ACC112 (cell line): ENCODE measurements around the gene C17orf100.
"Not testable (repeated sequence)": the region's sequence is repeated elsewhere in the genome, so short reads cannot be mapped to it uniquely, and the experiment has no call there.

Source experiments
- H2AFZ ChIP-seq: fragments of 200-600 bp; sonication (generic); one replicate; pipeline ENCODE4 v1.6.0; 2017; ENCODE audit warnings: antibody characterized with exemption, low read length; ENCODE audit not compliant: unreplicated experiment
- H3K27ac ChIP-seq: fragments of 200-600 bp; sonication (generic); 2 replicates; pipeline ENCODE4 v1.5.1; 2014; ENCODE audit warnings: low read depth, mild to moderate bottlenecking, antibody characterized with exemption, low read length, moderate library complexity
- H3K27me3 ChIP-seq: fragments of 200-600 bp; sonication (generic); 2 replicates; pipeline ENCODE4 v1.6.1; 2014; ENCODE audit warnings: mild to moderate bottlenecking, antibody characterized with exemption, low read length, moderate library complexity, mixed read lengths; ENCODE audit not compliant: insufficient read depth
- H3K36me3 ChIP-seq: fragments of 200-600 bp; sonication (generic); 2 replicates; pipeline ENCODE4 v1.6.1; 2016; ENCODE audit warnings: mild to moderate bottlenecking, antibody characterized with exemption, low read length, moderate library complexity, mixed read lengths; ENCODE audit not compliant: insufficient read depth
- H3K4me1 ChIP-seq: fragments of 200-600 bp; sonication (generic); one replicate; pipeline ENCODE4 v1.6.1; 2016; ENCODE audit warnings: low read length, mixed read lengths; ENCODE audit not compliant: insufficient read depth, unreplicated experiment, control insufficient read depth
- H3K4me3 ChIP-seq: fragments of 200-600 bp; sonication (generic); 2 replicates; pipeline ENCODE4 v1.5.1; 2014; ENCODE audit warnings: mild to moderate bottlenecking, low read depth, low read length
- H3K79me2 ChIP-seq: fragments of 200-600 bp; sonication (generic); one replicate; pipeline ENCODE4 v1.6.0; 2016; ENCODE audit warnings: low read length; ENCODE audit not compliant: control insufficient read depth, unreplicated experiment, insufficient read depth

The C17orf100 gene

DNA sequence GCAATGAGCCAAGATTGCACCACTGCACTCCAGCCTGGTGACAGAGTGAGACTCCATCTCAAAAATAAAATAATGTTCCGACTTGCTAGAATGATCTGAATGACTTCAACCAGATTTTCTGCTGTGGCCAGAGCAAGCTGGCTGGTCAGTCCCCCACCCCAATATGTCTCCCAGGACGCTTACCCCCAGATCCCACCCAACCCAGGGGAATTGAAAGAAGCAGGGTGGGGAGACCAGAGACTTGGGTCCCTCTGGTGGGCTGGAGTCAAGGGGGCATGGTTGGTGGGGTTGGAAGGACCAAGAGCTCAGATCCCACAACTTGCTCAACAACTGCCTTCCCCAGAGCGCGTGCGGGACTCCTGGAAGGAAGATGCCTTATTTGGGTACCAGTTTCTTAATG lies 6.8 kb downstream of the C17orf100 start:
- Histone ChIP-seq H3K27me3 (peaks cover 39% of the 10 kb centered on the region), H3K4me1 (peaks cover 12% of the 10 kb centered on the region)
- H2AFZ ChIP-seq, result not testable (repeated sequence)

DNA sequence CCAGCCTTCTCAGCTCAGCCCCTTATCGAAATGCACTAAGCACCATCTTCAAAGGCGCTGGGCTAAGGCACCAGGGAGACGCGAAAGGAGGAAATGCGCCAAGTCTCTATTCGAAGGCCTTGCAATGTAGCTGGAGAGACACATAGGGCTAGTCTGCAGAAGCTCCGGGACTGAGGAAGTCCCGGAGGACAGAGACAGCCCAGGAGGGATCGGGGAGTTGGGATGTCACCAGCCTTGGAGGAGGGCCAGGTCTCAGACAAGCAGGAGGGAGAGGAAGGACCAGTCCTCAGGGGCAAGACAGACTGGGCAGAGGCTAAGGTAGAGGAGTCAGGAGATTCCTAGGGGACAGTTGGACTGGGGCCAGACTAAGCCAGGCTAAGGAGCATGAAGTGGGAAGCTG lies 8.5 kb downstream of the C17orf100 start:
- peaks cover 6% of the 10 kb centered on the region for H3K4me1 ChIP-seq
- H2AFZ ChIP-seq, result no peak overlapping the region
- peaks cover 33% of the 10 kb centered on the region for H3K27me3 ChIP-seq
- H3K27ac ChIP-seq, result no peak overlapping the region
- H3K79me2 ChIP-seq, result no peaks in the 10 kb centered on the region
- H3K36me3 ChIP-seq, result no peaks in the 10 kb centered on the region
- H3K4me3 ChIP-seq, result no peak overlapping the region

More for the DNA sequence above, 6.8 kb downstream of the C17orf100 start:
- not testable (repeated sequence) for H3K27ac ChIP-seq, H3K79me2 ChIP-seq, H3K36me3 ChIP-seq, H3K4me3 ChIP-seq

DNA sequence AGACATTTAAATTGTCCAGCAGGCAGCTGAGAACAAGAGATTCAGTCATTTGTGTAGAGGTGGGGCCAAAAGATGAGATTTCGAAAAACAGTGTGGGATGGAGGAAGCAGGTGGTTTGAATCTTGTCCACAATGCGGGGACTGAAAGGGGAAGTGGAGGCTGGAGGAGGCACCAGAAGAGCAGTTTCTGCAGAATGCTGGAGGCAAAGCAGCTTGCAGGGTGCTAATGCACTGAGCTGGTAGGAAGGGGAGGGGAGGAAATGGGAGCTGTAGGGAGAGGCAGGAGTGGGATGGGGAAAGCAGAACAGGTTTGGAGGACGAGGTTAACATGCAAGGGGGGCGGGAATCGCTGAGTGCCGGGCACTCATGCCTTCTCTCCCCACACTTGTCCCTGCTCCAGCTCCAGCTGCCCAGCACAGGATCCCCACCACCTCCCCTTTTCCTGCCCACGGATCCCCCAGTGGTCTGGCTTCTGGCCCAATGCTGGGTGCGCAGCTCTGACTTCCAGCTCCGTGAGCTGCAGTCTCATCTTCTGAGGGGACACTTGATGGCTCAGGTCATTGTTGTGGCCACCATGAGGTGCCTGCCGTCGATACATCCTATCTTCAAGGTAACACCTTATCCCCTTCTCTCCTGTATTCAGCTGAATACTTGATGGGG lies 9.4 kb downstream of the C17orf100 start:
- H3K27ac ChIP-seq, result no peak overlapping the region
- peaks cover 27% of the 10 kb centered on the region for H3K27me3 ChIP-seq
- no peaks in the 10 kb centered on the region for H3K79me2 ChIP-seq
- no peaks in the 10 kb centered on the region for H3K36me3 ChIP-seq
- no peak overlapping the region for H3K4me3 ChIP-seq
- no peaks in the 10 kb centered on the region for H3K4me1 ChIP-seq
- no peak overlapping the region for H2AFZ ChIP-seq

DNA sequence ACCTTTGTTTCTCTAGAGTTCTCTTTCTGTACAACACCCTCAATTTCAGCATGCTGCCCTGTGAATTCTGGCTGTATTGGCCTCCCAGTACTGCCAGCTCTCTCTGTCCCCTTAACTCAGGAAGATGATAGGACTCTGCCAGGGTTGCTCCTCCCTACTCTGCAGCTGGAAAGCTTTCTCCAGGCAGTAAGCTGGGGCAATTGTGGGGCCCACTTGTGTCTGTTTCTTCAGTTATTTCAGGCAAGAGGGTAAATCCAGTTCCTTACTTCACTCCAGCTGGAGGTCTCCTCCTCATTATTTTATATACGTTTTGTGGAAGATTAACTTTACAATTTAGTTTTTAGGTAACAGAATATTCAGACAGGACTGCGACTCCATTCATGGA lies 9.9 kb downstream of the C17orf100 start:
- no peak overlapping the region for H2AFZ ChIP-seq
- peaks cover 27% of the 10 kb centered on the region for H3K27me3 ChIP-seq
- no peaks in the 10 kb centered on the region for H3K79me2 ChIP-seq
- H3K4me1 ChIP-seq, result no peaks in the 10 kb centered on the region
- no peaks in the 10 kb centered on the region for H3K36me3 ChIP-seq
- H3K27ac ChIP-seq, result no peak overlapping the region
- no peak overlapping the region for H3K4me3 ChIP-seq

DNA sequence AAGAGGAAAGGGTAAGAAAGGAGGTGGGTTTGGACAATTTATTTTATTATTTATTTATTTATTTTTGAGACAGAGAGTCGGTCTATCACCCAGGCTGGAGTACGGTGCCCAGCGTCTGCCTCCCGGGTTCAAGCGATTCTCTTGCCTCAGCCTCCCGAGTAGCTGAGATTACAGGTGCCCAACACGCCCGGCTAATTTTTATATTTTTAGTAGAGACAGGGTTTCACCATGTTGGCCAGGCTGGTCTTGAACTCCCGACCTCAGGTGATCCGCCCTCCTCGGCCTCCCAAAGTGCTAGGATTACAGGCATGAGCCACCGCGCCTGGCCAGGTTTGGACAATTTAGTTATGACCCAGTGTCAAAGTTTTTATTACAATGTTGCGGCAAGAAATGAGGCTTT lies 11.6 kb downstream of the C17orf100 start:
- not testable (repeated sequence) for H3K27ac ChIP-seq, H2AFZ ChIP-seq, H3K4me3 ChIP-seq, H3K36me3 ChIP-seq, H3K4me1 ChIP-seq, H3K79me2 ChIP-seq
- peaks cover 22% of the 10 kb centered on the region for H3K27me3 ChIP-seq

DNA sequence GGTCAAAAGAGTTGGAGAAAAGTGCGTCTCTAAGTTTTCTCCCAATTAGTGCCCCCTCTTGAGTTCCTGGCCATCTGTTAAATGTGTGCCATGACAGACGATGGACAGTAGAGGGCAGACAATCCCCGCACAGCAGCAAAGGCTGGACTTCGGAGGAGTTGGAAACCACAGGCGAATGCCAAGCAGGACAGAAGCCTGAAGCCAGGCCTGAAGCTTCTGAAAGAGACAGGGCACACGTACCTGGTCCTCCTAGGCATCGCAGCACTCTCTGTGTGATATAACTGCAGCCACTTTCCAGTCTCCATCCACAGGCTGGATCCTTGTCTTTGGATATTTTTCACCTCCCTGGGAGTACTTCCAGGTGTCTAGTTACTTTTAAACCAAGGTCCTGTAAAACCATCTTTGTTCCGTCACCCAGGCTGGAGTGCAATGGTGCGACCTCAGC lies 14.5 kb downstream of the C17orf100 start:
- no peaks in the 10 kb centered on the region for H3K79me2 ChIP-seq
- H3K27me3 ChIP-seq, result peaks cover 20% of the 10 kb centered on the region
- no peaks in the 10 kb centered on the region for H3K4me1 ChIP-seq
- H3K27ac ChIP-seq, result no peak overlapping the region
- H3K4me3 ChIP-seq, result no peak overlapping the region
- H3K36me3 ChIP-seq, result no peaks in the 10 kb centered on the region
- no peak overlapping the region for H2AFZ ChIP-seq

DNA sequence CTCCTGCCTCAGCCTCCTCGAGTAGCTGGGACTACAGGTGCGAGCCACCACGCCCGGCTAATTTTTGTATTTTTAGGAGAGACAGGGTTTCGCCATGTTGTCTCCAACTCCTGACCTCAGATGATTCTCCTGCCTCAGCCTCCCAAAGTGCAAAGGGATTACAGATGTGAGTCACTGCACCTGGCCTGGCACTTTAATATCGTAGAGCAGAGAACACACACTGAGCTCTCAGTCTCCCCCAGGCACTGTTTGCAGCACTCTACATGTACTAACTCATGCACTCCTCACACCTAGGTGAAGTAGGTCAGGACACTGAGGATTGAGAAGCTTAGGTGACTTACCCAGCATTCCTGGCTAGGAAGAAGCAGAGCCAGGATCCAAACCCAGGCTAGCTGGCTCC lies 15.0 kb downstream of the C17orf100 start:
- H3K36me3 ChIP-seq, result no peaks in the 10 kb centered on the region
- no peaks in the 10 kb centered on the region for H3K4me1 ChIP-seq
- no peak overlapping the region for H3K27ac ChIP-seq
- H3K79me2 ChIP-seq, result no peaks in the 10 kb centered on the region
- no peak overlapping the region for H3K4me3 ChIP-seq
- no peak overlapping the region for H2AFZ ChIP-seq
- H3K27me3 ChIP-seq, result peaks cover 21% of the 10 kb centered on the region

DNA sequence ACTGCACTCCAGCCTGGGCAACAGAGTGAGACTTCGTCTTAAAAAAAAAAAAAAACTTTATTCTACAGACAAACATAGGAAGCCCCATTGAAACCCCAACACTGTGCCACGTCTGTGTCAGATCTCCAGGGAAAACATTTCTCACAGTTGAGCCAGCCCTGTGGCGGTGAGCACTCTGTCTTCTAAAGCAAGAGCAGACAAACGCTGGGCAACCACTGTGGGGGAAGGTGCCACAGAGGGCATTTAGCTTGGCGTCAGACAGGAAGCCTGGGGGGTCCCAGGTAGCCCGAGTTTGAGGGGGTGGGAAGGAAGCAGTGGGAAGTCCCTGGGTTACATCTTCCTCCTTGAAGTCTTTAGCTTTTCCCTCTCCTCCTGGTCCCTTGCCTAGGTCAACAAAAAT lies 16.0 kb downstream of the C17orf100 start:
- Histone ChIP-seq H2AFZ (no peak overlapping the region), H3K79me2 (no peaks in the 10 kb centered on the region), H3K4me3 (no peak overlapping the region), H3K27me3 (peaks cover 16% of the 10 kb centered on the region; the same call in 1 of the 2 replicates), H3K36me3 (no peaks in the 10 kb centered on the region), H3K27ac (no peak overlapping the region), H3K4me1 (no peaks in the 10 kb centered on the region)

DNA sequence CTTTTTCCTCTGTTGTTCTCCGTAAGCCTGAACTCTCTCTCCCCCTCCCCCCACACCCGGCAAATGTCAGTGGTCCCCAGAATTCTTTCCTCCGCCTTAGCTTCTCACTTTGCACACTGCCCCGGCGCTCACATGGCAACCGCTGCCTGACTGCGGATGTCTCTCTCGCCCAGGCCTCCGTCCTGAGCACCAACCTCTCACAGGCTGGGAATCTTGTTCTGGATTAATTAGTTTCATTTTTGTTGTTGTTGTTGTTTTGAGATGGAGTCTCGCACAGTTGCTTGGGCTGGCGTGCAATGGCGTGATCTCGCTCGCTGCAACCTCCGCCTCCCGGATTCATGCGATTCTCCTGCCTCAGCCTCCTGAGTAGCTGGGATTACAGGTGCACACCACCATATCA lies 16.7 kb downstream of the C17orf100 start:
- H3K27ac ChIP-seq, result no peak overlapping the region
- H3K4me3 ChIP-seq, result no peak overlapping the region
- no peak overlapping the region for H2AFZ ChIP-seq
- H3K36me3 ChIP-seq, result no peaks in the 10 kb centered on the region
- peaks cover 15% of the 10 kb centered on the region; the same call in 1 of the 2 replicates for H3K27me3 ChIP-seq
- H3K79me2 ChIP-seq, result no peaks in the 10 kb centered on the region
- H3K4me1 ChIP-seq, result no peaks in the 10 kb centered on the region

DNA sequence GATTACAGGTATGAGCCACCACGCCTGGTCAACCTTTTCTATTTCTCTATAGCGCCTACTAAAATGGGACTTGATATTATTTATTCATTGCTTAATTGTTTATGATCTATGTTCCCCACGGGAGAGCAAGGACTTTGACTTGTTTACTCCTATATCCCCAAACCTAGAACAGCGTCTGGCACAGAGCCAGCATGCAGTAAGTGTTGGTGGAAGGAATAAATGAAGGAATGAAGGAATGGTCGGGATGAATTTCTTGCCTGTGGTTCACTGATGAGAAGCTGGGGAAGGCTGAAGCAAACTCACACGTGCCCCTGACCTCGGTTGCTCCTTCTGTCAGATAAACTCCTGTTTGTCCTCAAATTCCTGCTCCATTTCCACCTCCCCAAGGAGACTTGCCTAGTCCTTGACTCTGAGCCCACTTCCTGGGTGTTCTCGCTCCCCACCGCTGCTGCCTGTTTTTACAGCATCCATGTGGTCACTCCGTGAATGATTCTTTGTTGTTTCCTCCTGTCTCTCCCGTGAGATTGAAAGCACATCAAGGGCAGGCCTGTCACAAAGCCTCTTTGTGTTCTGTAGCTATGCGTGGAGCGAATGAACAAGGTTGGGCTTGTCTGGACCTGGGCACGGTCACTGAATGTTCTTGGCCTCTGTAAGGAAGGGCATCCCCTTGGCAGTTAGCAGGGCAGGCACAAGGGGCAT lies 17.3 kb downstream of the C17orf100 start:
- H3K36me3 ChIP-seq, result no peaks in the 10 kb centered on the region
- no peak overlapping the region for H3K4me3 ChIP-seq
- no peaks in the 10 kb centered on the region for H3K79me2 ChIP-seq
- peaks cover 15% of the 10 kb centered on the region; the same call in 1 of the 2 replicates for H3K27me3 ChIP-seq
- no peak overlapping the region for H2AFZ ChIP-seq
- H3K27ac ChIP-seq, result no peak overlapping the region
- no peaks in the 10 kb centered on the region for H3K4me1 ChIP-seq
